T follicular helper cell (primary cell): Measurements from ENCODE around the gene LDB1.

Source experiments
- DNase-seq: peaks from one replicate; pipeline ENCODE4 v3.0.0-alpha.2; 2020; ENCODE audit warnings: low read depth

LDB1 gene

GRCh38 chr10:102064503-102064867 is 55.7 kb downstream of the LDB1 start:
- DNase-seq = no peak

- no peak for DNase-seq
Observed at GRCh38 chr10:102059987-102060386, 60.2 kb downstream of the LDB1 start.
